Measurements from ENCODE around the gene MMP12. TPM values are rescaled to one million over a fixed set of nuclear protein-coding genes. Genes with fewer than 3 reads are reported as not detected.

Gene MMP12
- total and polyA plus RNA-seq, 8 donors, result 0.46 to 2.4 (median 1.4) TPM; not detected in 5

DNA sequence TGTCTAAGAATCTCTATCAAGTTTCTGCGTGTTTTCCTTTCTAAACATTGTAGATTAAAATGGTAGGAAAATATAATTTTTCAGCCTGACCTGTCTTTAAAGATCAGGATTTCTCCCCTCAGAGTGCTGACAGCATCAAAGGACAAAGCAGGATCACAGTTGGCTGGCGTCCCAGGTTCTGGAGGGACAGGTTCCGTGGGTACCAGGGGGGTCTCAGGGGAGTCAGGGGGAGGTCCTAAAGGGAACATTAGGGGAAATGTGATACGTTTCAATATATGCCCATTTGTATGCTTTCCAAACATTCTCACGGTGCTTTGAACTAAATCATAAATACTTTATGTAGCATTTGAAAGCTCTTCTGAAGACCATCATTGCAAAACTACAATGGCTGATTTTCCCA, 34.8 kb downstream of the MMP12 start:
- no peaks in the 10 kb centered on the region for H3K9me3 ChIP-seq
- H3K4me1 ChIP-seq, result peaks cover 0 to 17% (median 10%) of the 10 kb centered on the region in 4 donors
- intact Hi-C loops (cut with DNase I; ENCODE audit: low total_unique reads), result no loop called here
- TF ChIP-seq EP300 (IDR thresholded peaks at IDR 0.05) (no peak), POLR2A (IDR thresholded peaks at IDR 0.05) (no peak), POLR2AphosphoS5 (IDR thresholded peaks at IDR 0.05) (no peak)
- TF ChIP-seq, protein P1, sequence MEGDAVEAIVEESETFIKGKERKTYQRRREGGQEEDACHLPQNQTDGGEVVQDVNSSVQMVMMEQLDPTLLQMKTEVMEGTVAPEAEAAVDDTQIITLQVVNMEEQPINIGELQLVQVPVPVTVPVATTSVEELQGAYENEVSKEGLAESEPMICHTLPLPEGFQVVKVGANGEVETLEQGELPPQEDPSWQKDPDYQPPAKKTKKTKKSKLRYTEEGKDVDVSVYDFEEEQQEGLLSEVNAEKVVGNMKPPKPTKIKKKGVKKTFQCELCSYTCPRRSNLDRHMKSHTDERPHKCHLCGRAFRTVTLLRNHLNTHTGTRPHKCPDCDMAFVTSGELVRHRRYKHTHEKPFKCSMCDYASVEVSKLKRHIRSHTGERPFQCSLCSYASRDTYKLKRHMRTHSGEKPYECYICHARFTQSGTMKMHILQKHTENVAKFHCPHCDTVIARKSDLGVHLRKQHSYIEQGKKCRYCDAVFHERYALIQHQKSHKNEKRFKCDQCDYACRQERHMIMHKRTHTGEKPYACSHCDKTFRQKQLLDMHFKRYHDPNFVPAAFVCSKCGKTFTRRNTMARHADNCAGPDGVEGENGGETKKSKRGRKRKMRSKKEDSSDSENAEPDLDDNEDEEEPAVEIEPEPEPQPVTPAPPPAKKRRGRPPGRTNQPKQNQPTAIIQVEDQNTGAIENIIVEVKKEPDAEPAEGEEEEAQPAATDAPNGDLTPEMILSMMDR (IDR thresholded peaks at IDR 0.05), result no peak
- H3K27me3 ChIP-seq, result no peaks in the 10 kb centered on the region
- no peak for DNase-seq
- no peak overlapping the region for H3K27ac ChIP-seq
- H3K4me3 ChIP-seq, result no peak overlapping the region
- no peaks in the 10 kb centered on the region for H3K36me3 ChIP-seq
- 46 to 55% (median 53%) methylated on average over 5 of the region's 5 CpGs for WGBS, 5 donors

DNA sequence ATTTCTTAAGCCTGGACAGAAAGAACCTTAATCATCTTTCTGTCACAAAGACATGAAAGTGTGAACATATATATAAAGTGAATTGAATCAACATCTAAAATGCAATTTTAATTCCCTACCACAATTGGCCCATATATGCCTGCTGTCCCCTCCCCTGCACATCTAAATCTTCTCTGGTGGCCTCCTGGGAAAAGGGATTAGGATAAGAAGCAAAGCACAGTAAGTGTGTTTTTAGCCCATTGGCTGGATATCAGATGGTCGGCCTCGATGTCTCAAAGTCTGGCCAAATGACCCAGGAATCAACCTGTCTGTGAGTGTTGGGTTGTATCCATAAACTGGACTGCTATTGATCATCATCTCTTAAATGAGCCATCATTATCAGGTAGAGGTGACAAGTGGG, 37.1 kb downstream of the MMP12 start:
- intact Hi-C loops (cut with DNase I; ENCODE audit: low total_unique reads), result no loop called here
- no peaks in the 10 kb centered on the region for H3K36me3 ChIP-seq
- TF ChIP-seq POLR2A (IDR thresholded peaks at IDR 0.05) (no peak), POLR2AphosphoS5 (IDR thresholded peaks at IDR 0.05) (no peak), EP300 (IDR thresholded peaks at IDR 0.05) (no peak)
- TF ChIP-seq, protein P1 (IDR thresholded peaks at IDR 0.05), result no peak
- H3K4me1 ChIP-seq, result peaks cover 0 to 34% (median 10%) of the 10 kb centered on the region in 4 donors
- H3K4me3 ChIP-seq, result no peak overlapping the region
- no peaks in the 10 kb centered on the region for H3K9me3 ChIP-seq
- H3K27ac ChIP-seq, result no peak overlapping the region
- 76 to 85% (median 81%) methylated on average over 2 of the region's 2 CpGs for WGBS, 5 donors
- no peak for DNase-seq
- no peaks in the 10 kb centered on the region for H3K27me3 ChIP-seq

DNA sequence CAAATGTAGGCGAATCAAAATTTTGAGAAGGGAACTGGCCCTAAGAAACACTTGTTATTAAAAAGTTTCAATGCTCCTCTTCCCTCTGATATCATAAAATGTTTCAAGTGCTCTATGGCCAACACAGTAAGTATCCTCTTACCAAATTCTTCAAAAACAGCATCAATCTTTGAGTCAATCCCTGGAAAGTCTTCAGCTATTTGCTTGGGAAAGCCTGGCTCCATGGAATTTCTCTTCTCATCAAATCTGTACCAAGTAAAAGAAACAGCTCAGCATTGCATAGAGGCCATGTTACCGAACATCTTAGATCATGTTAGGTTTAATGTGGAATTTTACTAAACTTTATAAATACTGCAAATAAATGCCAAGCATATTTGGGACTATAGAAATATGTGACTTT, 37.6 kb downstream of the MMP12 start:
- 87 to 96% (median 90%) methylated on average over 2 of the region's 2 CpGs for WGBS, 5 donors
- DNase-seq, result no peak
- TF ChIP-seq POLR2A (IDR thresholded peaks at IDR 0.05) (no peak), EP300 (IDR thresholded peaks at IDR 0.05) (no peak), POLR2AphosphoS5 (IDR thresholded peaks at IDR 0.05) (no peak)
- TF ChIP-seq, protein P1 (IDR thresholded peaks at IDR 0.05), result no peak
- Histone ChIP-seq H3K4me3 (no peak overlapping the region), H3K27me3 (no peaks in the 10 kb centered on the region), H3K27ac (no peak overlapping the region), H3K4me1 (peaks cover 0 to 34% (median 10%) of the 10 kb centered on the region in 4 donors), H3K9me3 (no peaks in the 10 kb centered on the region), H3K36me3 (no peaks in the 10 kb centered on the region)
- intact Hi-C loops (cut with DNase I; ENCODE audit: low total_unique reads), result no loop called here

DNA sequence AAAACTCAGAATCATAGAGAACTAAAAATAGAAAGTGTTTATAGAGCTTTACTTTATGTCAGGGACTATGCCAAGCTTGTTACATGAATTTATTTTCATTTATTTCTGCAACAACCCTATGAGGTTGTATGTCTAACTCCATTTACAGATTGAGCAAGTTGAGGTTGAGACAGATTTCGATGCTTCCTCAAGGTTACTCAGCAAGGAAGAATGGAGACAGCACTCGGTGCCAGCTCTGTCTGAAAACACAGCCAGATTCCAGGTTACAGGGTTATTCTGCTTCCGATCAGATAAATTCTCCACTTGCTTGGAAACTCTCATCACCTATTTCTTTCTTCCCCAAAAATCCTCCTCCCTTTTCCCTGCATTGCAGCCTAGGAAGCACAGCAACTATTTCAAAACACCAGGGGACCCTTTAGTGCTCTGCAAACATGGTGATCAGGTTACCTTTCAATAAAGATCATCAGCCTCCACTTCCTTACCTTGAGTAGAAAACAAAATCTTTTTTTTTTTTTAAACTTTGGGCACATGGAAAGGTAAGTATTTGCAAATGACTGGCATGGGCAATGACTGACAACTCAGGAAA, 38.4 kb downstream of the MMP12 start:
- no peaks in the 10 kb centered on the region for H3K36me3 ChIP-seq
- H3K9me3 ChIP-seq, result no peaks in the 10 kb centered on the region
- intact Hi-C loops (cut with DNase I; ENCODE audit: low total_unique reads), result no loop called here
- no peak for DNase-seq
- no peak for TF ChIP-seq EP300 (IDR thresholded peaks at IDR 0.05)
- no peak for TF ChIP-seq POLR2AphosphoS5 (IDR thresholded peaks at IDR 0.05)
- TF ChIP-seq, protein P1 (IDR thresholded peaks at IDR 0.05), result no peak
- TF ChIP-seq POLR2A (IDR thresholded peaks at IDR 0.05), result no peak
- H3K27ac ChIP-seq, result no peak overlapping the region
- 27 to 70% (median 52%) methylated on average over 3 of the region's 3 CpGs for WGBS, 5 donors
- H3K4me3 ChIP-seq, result no peak overlapping the region
- peaks cover 0 to 34% (median 10%) of the 10 kb centered on the region in 4 donors for H3K4me1 ChIP-seq
- no peaks in the 10 kb centered on the region for H3K27me3 ChIP-seq

All from stomach (tissue), 9 donors.